RPMI8226 (cell line): ENCODE results near the gene MYB.
"Not testable (repeated sequence)": the region's sequence is repeated elsewhere in the genome, so short reads cannot be mapped to it uniquely, and the experiment has no call there.

ENCODE experiments used
- DNase-seq: peaks from one replicate; pipeline ENCODE4 v3.0.0-alpha.2; 2015

The MYB gene

DNA sequence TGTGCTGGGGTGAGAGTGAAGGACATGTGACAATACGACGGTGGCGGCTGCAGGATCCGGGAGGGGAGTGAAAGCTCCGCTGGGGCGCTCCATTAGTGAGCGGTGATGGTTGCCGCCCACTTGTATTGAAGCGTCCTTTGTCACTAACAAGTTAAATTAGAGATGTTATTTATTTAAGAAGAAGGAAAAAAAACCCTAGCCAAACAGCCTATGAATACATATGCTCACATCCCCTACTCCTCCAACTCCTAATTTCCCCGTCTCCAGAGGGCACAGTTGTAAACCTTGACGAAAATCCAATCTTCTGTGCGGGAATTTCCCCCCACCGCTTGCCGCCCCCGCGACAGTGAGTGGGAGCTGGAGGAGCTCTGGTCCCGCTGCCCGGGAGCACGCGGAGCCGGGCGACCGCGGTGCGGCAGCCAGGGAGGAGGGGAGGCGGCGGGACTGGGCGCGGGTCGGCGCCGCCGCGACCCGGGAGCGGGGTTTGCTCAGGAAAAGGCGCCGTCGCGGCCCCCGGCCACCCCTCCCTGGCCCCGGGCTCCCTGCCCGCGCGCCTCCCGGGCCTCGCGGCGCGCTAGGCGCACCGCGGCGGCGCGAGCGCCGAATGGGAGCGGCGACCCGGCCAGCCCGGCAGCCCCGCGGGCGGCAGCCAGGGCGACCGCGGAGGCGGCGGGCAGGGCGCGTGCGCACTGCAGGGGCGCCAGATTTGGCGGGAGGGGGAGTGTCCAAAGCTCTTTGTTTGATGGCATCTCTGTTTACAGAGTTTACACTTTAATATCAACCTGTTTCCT, at the start of gene MYB:
TSS of gene MYB (plus strand) at position 767 of the 791 bp plus-strand sequence. CDS start 206 bp downstream, outside the sequence.
- DNase-seq = peak; percentile 83

DNA sequence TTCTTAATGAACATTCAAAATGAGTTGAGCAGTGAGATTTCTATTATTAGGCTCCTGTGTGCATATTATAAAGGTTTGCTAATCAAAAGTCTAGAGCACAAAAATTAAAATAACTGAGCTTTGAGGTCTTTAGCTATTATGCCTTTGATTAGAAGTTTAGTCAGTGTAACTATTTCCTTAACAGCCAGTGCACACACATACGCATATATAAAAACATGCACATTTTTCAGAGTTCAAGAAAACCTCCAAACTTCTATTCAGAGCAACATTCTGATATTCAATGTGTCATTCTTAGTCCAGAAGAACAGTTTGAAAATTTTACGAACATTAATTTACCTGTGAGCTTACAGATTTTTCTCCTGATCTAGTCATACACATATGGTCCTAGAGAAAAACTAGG, 48.3 kb upstream of the MYB start:
- DNase-seq = no peak

- DNase-seq = no peak
Measured at GRCh38 chr6:135135835-135136234, 45.3 kb upstream of the MYB start.

DNA sequence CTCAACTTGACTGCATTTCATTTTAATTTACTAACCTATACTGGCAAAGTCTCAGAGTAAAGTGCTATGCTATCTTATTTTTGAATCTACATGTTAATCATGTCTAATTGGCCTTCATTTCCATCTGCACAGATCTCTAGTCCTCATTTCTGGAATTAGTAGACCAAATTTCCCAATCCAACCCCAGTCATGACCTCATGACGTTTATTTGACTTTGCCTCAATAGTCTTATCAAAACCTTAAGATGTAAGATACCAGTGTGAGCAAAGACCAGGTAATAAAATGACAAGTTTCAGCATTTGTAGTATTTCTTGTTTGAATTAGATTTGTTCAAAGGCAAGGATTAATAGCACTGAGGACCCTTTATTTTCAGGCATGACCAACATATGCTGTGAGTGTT, 43.3 kb upstream of the MYB start:
- no peak for DNase-seq

DNA sequence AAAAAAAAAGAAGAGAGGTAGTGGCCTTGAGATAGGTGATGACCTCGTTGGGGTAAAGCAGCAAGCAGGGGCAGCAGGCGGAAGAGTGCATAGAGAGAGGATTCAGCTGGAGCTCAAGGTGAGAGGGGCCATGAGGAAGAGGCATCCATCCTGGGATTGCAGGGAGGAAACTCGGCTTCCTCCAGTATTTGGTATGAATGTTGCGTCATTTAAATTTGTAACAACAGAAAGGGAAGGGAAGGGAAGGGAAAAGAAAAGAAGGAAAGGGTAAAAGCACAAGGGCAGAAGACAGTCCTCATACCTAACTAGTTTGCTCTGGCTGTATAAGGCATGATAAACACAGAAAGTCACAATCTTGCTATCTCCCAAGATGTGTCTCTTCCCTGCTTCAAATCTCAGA, 39.9 kb upstream of the MYB start:
- DNase-seq = no peak

DNA sequence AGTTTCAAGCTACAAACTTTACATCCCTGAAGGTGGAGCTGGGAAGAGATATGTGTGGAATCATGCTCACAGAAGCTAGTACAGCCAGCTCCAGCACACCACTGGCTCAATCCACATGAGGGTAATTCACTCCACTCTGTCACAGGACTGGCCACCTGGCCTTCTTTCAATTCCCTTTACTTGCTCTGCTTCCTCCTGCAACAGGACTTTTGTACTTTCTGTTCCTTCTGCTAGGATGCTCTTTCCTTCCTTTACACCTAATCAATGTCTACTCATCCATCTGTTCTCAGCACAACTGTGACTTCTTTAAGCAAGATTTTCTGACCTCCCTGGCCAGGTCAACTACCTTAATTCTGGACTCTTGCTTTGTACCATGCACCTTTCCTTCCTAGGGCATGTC, 39.4 kb upstream of the MYB start:
- peak; percentile 40 for DNase-seq

DNA sequence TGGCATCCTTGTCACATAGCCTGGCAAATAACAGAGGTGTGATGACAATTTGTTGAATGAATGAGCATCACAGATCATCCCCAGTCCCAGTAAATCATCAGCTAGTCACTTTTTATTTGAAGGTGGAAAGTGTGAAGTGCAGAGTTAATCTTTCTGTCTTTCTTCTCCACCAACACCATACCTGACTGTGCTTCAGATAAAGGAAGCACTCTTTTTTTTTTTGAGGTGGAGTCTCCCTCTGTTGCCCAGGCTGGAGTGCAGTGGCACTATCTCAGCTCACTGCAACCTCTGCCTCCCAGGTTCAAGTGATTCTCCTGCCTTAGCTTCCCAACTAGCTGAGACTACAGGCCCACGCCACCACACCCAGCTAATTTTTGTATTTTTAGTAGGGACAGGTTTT, 38.9 kb upstream of the MYB start:
- DNase-seq = not testable (repeated sequence)

- no peak for DNase-seq
Measured at GRCh38 chr6:135144673-135145062, 36.4 kb upstream of the MYB start.

DNA sequence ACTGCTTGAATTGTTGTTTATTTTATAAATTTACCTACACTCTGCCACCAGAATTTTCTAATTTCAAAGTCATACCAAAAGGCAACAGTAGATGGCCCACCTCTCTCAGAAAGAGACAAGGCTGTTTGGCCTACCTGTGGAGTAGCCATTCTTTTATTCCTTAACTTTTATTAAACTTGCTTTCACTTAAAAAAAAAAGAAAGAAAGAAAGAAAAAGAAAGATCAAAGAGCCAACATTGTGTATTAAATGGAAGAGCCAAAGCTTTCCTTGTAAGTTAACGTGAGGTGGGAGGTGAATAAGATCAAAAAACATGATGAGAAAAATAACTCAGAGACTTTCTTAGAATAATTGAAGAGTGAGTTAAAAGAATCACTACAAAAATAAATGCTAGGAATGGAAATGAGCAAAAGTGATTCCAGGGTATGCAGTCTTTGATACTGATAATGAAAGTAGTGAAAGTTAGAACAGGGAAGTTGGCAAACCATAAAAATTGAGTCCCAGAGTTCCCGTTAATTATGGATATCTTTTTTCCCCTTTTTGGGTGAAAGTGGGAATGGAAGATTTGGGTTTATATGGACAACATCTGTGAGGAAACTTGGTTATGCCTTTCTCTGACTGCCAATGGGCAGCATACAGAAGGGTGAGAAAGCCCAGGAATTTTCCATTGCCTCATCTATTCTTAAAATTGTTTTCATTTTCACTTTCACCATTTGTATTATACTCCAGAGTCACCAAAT, 35.9 kb upstream of the MYB start:
- DNase-seq = peak; percentile 33

DNA sequence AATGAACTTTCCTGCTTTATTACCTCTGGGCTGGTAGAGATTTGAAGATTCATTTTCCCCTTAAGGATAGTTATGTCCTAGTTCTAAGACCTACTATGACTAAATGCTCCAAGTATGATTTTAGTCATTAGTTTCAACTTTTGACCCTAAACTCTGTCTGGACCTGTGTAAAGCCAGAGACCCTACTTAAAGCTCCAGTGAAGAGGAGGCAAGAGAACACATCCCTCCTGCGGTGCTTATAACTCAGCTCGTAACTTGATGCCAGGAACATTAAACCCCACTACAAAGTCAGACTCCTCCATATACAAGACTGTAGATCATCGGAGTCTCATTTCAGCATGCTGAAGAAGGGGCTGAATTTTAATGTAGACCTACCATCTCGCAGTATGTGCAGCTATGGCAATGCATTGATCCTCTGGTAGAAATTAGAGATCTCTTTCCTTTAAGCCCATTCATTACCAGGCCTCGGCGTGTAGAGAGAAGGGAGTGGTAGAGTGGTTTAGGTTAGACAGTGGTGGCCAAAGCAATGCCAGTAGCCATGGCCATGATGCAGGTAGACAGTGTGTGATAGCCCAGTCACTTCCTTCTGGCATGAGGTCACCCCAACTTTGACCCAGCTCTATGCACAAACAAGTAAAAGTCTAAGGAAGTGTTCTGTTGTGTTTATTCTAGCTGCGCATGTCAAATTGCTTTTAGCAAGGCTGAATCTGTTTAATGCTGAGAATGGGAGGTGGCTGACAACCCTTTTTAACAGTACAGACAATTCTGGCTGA, 34.8 kb upstream of the MYB start:
- no peak for DNase-seq

- DNase-seq = no peak
Measured at GRCh38 chr6:135147637-135148592, 33.2 kb upstream of the MYB start.

GRCh38 chr6:135148889-135149288, 32.2 kb upstream of the MYB start:
- no peak for DNase-seq

DNA sequence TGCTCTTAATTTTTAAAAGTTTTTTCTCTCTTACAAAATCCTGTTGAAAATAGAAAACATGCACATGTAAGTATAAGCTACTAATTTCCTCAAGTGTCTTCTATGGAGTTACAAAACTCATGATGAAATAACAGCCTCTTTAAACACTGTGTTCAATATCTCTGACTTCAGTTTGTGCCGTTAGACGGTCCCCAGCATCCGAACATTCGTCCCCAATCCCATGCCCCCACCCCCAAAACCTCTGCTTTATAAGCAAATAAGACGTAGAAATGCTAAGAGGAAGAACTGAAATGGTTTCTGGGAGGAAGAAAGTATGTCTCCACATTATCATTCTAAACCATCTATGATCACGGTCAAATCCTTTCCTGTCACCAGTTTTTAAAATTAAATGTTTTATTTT, 31.7 kb upstream of the MYB start:
- DNase-seq = no peak

DNA sequence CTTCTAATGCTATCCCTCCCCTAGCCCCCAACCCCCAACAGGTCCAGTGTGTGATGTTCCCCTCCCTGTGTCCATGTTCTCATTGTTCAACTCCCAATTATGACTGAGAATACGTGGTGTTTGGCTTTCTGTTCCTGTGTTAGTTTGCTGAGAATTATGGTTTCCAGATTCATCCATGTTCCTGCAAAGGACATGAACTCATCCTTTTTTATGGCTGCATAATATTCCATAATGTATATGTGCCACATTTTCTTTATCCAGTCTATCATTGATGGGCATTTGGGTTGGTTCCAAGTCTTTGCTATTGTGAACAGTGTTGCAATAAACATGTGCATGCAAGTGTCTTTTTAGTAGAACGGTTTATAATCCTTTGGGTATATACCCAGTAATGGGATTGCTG, 30.6 kb upstream of the MYB start:
- DNase-seq = not testable (repeated sequence)

GRCh38 chr6:135154125-135154524, 27.0 kb upstream of the MYB start:
- not testable (repeated sequence) for DNase-seq

- no peak for DNase-seq
Measured at GRCh38 chr6:135158397-135158796, 22.7 kb upstream of the MYB start.

DNA sequence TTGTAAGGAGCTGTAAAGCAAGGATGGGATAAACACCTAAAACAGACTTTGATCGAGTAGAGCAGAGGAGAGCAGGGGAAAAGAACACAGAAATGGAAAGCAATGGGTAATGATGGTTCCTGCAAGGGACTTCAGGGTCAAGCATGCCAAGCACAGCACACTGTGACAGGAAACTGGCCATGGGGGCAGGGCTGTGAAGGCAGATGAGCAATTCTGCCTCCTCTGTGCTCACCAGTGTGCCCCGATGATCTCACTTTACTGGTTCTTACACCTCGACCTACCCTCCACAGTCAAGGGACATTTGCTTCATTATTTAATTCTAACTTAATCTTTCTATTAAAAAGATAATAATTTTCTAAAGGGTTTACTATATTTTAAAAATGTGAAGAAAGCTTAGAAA, 21.6 kb upstream of the MYB start:
- DNase-seq = no peak

DNA sequence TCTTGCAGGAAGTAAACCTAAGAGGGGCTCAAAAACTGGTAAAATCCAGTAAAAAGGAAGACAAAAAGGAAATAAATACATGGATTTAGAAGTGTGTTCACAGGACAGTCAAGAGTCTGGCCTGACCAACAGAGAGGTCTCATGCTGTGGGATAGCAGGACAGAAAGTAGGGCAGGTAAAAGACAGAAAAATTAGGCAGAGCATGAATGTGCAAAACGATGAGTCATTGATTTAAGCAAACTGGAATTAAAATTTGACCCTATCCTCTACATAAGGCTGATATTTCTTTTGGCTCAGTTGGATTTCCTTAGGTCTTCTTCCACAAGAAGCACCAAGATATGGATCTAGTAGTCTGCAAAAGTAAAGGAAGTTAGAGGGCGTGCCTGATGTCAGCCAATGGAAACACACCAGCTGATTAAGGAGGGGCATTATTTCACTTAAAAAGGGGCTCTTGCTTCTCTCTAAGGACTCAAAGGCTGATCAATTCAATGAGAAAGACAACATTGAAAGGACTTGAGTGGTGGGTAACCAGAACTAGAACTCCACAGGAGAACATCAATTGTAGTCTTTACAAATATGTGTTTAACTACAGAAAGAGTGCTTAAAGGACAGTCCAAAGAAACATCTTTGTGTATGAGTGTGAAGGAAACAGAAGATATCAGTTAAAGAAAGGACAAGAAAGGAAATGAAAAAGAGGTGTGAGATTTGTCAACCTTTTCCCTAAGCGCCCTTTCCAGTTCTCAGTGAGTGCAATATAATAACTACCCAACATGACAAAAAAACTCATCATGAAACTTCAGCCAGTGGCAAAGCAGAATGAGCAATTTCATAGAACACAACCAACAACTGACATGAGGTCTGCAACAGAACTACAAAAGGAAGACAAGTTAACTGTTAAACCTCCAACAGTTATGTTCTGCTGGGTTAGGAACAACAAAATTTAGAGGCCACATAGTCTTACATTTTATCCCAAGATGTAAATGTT, 19.4 kb upstream of the MYB start:
- no peak for DNase-seq

- DNase-seq = peak; percentile 39
Measured at GRCh38 chr6:135162678-135163439, 18.2 kb upstream of the MYB start.

DNA sequence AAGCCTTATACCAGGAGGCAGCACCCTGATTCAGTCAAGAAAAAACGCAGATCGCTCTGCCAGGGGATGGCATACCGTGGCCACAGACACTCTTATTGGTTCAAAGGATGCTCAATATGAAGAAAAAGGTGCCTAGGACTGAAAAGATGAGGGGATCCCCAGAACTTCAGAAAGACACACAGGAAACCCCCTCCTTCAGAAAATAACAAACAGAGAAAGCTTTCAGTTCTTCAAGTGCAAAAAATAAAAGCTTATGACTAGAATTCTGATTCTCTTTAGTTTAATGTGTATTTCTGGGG, 17.7 kb upstream of the MYB start:
- no peak for DNase-seq

DNA sequence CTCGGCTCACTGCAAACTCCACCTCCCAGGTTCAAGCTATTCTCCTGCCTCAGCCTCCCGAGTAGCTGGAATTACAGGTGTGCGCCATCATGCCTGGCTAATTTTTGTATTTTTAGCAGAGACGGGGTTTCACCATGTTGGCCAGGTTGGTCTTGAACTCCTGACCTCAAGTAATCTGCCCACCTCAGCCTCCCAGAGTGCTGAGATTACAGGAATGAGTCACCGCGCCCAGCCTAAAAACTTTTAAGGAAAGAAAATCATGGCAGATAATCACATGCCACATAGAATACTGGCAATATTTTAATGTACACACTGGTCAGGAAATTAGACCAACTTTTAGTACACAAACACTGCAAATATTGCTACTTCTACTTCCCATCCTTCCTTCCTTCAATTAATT, 16.7 kb upstream of the MYB start:
- DNase-seq = not testable (repeated sequence)
